ENCODE measurements around the gene SSR1. TPM values are rescaled to one million over a fixed set of nuclear protein-coding genes. Genes with fewer than 3 reads are reported as not detected.
"Not testable (repeated sequence)": the region's sequence is repeated elsewhere in the genome, so short reads cannot be mapped to it uniquely, and the experiment has no call there.

Gene SSR1
- total RNA-seq, 4 donors from 2014 or later, result 12.7 to 68.9 (median 50.3) TPM

DNA sequence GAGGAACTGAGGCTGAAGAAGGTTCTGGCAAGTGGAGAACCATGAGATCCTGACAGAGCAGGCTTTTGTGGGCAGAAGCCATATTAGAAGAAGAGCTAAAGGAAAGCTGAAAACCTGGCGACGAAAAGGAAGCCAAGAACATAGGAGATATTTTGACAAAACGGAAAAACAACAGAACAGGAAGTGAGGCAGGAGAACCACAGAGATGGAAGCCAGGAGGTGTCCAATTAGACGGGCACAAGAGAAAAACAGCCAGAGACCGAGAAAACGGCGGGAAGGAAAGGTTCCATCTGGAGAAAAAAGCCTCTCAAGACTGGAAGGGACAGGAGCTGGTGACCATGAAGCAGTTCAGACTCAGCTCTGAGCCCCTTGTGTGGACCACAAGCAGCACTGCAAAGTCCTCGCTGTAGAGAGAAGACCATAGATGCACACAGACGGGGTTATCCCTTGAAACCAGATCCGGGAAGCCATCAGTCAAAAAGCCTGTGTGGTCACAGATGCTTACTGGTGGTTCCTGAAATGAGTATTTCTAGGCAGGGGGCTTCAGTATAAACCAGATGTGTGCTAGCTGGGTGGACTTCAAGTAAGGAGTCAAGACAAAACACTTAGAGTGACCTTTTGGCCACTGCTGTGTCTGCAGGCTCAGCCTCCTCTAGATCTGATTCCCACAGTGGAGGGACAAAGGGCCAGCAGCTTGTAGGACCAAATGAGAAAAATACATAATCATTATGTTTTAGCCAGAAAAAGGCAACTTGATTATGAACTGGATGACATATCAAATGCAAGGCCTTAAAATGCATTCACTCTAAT, 30.7 kb downstream of the SSR1 start:
- H3K36me3 ChIP-seq, result peaks cover 0 to 5% (median 2%) of the 10 kb centered on the region in 4 donors
- no peaks in the 10 kb centered on the region for H3K9me3 ChIP-seq
- no peak overlapping the region for H3K27ac ChIP-seq
- intact Hi-C loops (cut with DNase I; ENCODE audit: low total_unique reads) (no loop called here), in situ Hi-C loops (cut with MboI; ENCODE audit: low pct_ligation_motif_present in 1 of 4, low pct_unique_long_range_greater_than_20kb in 1 of 4, low sequenced_read_pairs in 3 of 4) (loop anchor here in 3 of 4 donors (5.0 to 25.0 kb wide), 3 partner anchors 105 to 330 kb away; partner anchors contain the start of genes CAGE1 (in 1 of the 3) and RIOK1 (in 1 of the 3))
- H3K27me3 ChIP-seq, result no peaks in the 10 kb centered on the region
- no peak overlapping the region for H3K4me3 ChIP-seq
- TF ChIP-seq, protein P1, sequence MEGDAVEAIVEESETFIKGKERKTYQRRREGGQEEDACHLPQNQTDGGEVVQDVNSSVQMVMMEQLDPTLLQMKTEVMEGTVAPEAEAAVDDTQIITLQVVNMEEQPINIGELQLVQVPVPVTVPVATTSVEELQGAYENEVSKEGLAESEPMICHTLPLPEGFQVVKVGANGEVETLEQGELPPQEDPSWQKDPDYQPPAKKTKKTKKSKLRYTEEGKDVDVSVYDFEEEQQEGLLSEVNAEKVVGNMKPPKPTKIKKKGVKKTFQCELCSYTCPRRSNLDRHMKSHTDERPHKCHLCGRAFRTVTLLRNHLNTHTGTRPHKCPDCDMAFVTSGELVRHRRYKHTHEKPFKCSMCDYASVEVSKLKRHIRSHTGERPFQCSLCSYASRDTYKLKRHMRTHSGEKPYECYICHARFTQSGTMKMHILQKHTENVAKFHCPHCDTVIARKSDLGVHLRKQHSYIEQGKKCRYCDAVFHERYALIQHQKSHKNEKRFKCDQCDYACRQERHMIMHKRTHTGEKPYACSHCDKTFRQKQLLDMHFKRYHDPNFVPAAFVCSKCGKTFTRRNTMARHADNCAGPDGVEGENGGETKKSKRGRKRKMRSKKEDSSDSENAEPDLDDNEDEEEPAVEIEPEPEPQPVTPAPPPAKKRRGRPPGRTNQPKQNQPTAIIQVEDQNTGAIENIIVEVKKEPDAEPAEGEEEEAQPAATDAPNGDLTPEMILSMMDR (IDR thresholded peaks at IDR 0.05), result no peak
- TF ChIP-seq EP300 (IDR thresholded peaks at IDR 0.05; ENCODE audit: low read depth) (no peak), POLR2A (IDR thresholded peaks at IDR 0.05) (no peak), POLR2AphosphoS5 (IDR thresholded peaks at IDR 0.05) (no peak)
- H3K4me1 ChIP-seq, result peaks cover 0 to 3% (median 0%) of the 10 kb centered on the region in 4 donors
- WGBS, 2 donors (ENCODE audit: low coverage in 1 of 2), result 67 to 77% methylated on average over 7 to 10 of the region's 10 CpGs
- no peak for DNase-seq

DNA sequence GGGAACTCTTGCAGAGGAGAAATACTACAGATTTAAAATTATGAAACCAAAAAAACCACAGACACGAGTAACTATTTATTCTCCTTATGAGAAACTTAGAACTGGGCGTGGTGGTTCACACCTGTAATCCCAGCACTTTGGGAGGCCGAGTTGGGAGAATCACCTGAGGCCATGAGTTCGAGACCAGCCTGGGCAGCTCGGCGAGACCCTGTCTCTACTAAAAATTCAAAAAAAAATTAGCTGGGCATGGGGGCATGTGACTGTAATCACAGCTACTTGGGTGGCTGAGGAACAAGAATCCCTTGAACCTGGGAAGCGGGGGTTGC, 36.8 kb downstream of the SSR1 start:
- 52 to 70% methylated on average over 3 to 7 of the region's 7 CpGs for WGBS, 2 donors (ENCODE audit: low coverage in 1 of 2)
- no peaks in the 10 kb centered on the region for H3K36me3 ChIP-seq

DNA sequence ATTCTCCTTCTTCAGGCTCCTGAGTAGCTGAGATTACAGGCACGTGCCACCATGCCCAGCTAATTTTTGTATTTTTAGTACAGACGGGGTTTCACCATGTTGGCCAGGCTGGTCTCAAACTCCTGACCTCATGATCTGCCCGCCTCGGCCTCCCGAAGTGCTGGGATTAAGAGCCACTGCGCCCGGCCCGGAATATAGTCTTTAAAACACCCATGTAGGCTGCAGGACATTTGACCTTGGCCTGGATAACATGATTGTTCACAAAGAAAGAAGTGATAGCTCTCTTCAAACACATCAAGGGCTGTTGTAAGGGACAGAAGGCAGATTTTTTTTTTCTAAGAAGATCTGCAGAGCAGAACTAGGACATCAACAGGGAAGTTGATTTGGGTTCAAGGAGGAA, 38.5 kb downstream of the SSR1 start:
- in situ Hi-C loops (cut with MboI; ENCODE audit: low pct_ligation_motif_present in 1 of 4, low pct_unique_long_range_greater_than_20kb in 1 of 4, low sequenced_read_pairs in 3 of 4), result loop anchor here in 1 of 4 donors (10.0 kb wide), 1 partner anchor 340 kb away; no protein-coding TSS in a partner anchor
- not testable (repeated sequence) for H3K4me3 ChIP-seq, H3K4me1 ChIP-seq

More for the DNA sequence above, 36.8 kb downstream of the SSR1 start:
- intact Hi-C loops (cut with DNase I; ENCODE audit: low total_unique reads) (no loop called here), in situ Hi-C loops (cut with MboI; ENCODE audit: low pct_ligation_motif_present in 1 of 4, low pct_unique_long_range_greater_than_20kb in 1 of 4, low sequenced_read_pairs in 3 of 4) (loop anchor here in 3 of 4 donors (10.0 to 25.0 kb wide), 3 partner anchors 111 to 339 kb away; partner anchors contain the start of genes CAGE1 (in 1 of the 3) and RIOK1 (in 1 of the 3))
- TF ChIP-seq EP300 (IDR thresholded peaks at IDR 0.05; ENCODE audit: low read depth) (no peak), POLR2AphosphoS5 (IDR thresholded peaks at IDR 0.05) (no peak), POLR2A (IDR thresholded peaks at IDR 0.05) (no peak)
- TF ChIP-seq, protein P1 (IDR thresholded peaks at IDR 0.05), result no peak
- no peak for DNase-seq
- Histone ChIP-seq H3K4me3 (no peak overlapping the region), H3K27me3 (no peaks in the 10 kb centered on the region), H3K4me1 (peaks cover 0 to 5% (median 0%) of the 10 kb centered on the region in 4 donors), H3K9me3 (no peaks in the 10 kb centered on the region), H3K27ac (no peak overlapping the region)

DNA sequence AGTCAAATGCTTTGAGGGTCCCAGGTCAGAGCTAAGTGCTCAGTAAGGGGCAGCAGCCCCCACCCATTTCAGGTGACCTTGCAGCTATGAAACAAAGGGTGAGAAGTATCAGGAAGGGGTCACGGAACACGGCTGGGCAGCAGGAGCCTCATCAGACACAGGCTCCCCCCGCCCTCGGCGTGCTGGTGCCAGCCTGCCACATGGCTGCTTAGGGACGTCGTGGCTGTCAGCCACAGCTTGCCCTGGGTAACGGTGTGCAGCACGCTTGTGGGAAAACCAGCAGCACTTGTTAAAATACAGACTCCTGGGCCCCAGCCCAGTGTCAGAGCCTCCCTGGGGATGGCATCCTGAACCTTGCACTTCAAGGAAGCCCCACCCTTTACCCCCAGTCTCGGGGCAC, 39.3 kb downstream of the SSR1 start:
- no peak for DNase-seq
- intact Hi-C loops (cut with DNase I; ENCODE audit: low total_unique reads), result no loop called here
- 52% methylated on average over 5 of the region's 10 CpGs; no CpG with 5 or more reads in 1 of the 2 donors for WGBS, 2 donors (ENCODE audit: low coverage in 1 of 2)
- H3K36me3 ChIP-seq, result no peaks in the 10 kb centered on the region
- no peak overlapping the region for H3K4me3 ChIP-seq
- peaks cover 0 to 5% (median 0%) of the 10 kb centered on the region in 4 donors for H3K4me1 ChIP-seq
- in situ Hi-C loops (cut with MboI; ENCODE audit: low pct_ligation_motif_present in 1 of 4, low pct_unique_long_range_greater_than_20kb in 1 of 4, low sequenced_read_pairs in 3 of 4), result loop anchor here in 1 of 4 donors (10.0 kb wide), 1 partner anchor 341 kb away; no protein-coding TSS in a partner anchor
- TF ChIP-seq, protein P1 (IDR thresholded peaks at IDR 0.05), result no peak
- no peak for TF ChIP-seq POLR2AphosphoS5 (IDR thresholded peaks at IDR 0.05)
- TF ChIP-seq EP300 (IDR thresholded peaks at IDR 0.05; ENCODE audit: low read depth), result no peak
- TF ChIP-seq POLR2A (IDR thresholded peaks at IDR 0.05), result no peak
- no peaks in the 10 kb centered on the region for H3K27me3 ChIP-seq
- H3K27ac ChIP-seq, result no peak overlapping the region
- H3K9me3 ChIP-seq, result no peaks in the 10 kb centered on the region

More for the DNA sequence above, 38.5 kb downstream of the SSR1 start:
- H3K27me3 ChIP-seq; DNase-seq; intact Hi-C loops (cut with DNase I; ENCODE audit: low total_unique reads); H3K27ac ChIP-seq; H3K9me3 ChIP-seq; H3K36me3 ChIP-seq: not testable (repeated sequence)
- 88 to 92% methylated on average over 1 to 8 of the region's 8 CpGs for WGBS, 2 donors (ENCODE audit: low coverage in 1 of 2)

All from transverse colon (tissue), 4 donors.